Measurements from ENCODE around the gene MEGF8. TPM values are rescaled to one million over a fixed set of nuclear protein-coding genes. Genes with fewer than 3 reads are reported as not detected.

Gene MEGF8
- total and polyA plus RNA-seq, 10 of the 15 experiments (the other 5 are each of a cell fraction or from before 2014, with no cell fraction given): 0.43 to 12.8 (median 2.7) TPM

DNA sequence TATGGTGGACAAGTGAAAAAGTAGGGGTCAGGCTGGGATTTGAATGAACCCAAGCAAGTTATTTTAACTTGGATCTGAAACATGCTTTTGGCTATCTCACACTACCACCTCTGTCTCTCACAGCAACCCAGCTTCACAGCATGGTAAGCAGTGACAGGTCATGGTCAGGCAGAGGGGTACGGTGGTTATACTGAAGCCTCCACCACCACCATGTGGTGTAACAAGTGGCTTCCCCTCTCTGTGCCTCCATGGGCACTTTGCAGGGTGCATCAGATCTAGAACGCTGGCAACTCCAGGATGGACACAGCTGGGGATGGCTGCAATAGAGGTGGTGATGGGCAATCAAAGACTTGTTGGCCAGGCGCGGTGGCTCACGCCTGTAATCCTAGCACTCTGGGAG is 13.1 kb upstream of the MEGF8 start (continued):
- TF ChIP-seq PAX8 (IDR thresholded peaks at IDR 0.05) (no peak), SPI1 (IDR thresholded peaks at IDR 0.05; ENCODE audit: borderline replicate concordance, insufficient read depth, low read depth, low read length) (no peak)
- TF ChIP-seq, protein P1, sequence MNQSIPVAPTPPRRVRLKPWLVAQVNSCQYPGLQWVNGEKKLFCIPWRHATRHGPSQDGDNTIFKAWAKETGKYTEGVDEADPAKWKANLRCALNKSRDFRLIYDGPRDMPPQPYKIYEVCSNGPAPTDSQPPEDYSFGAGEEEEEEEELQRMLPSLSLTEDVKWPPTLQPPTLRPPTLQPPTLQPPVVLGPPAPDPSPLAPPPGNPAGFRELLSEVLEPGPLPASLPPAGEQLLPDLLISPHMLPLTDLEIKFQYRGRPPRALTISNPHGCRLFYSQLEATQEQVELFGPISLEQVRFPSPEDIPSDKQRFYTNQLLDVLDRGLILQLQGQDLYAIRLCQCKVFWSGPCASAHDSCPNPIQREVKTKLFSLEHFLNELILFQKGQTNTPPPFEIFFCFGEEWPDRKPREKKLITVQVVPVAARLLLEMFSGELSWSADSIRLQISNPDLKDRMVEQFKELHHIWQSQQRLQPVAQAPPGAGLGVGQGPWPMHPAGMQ (IDR thresholded peaks at IDR 0.05; ENCODE audit: borderline replicate concordance): no peak

DNA sequence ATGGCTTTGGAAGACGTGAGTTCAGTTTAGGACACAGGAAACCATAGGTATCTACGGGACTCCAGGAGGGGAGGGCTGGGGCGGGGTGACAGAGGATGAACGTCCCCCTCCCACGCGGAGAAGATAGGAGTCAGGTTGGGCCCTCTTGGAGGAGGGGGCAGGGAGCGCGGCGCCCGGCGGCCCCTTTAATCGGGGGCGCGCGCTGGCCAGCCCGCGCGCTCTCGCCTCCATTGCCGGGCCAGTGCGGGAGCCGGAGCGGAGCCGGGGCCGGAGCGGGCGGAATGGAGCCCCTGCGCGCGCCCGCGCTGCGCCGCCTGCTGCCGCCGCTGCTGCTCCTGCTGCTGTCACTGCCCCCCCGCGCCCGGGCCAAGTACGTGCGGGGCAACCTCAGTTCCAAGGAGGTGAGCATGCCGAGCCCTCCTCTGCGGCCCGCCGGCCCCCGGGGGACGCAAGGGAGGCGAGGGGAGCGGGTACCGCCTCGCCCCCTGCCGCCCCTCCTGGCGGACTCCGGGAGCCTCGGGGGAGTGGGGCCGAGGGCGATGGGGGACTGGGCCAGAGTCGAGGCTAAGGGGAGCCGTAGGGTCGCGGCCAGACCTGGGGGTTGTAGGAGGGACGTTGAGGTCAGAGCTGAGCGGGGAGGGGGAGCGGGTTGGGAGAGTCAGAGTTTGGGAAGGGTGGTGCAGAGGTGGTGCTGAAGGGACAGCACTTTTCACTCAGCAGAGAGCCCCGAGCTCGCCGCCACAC is 12.2 kb upstream of the MEGF8 start, which contains the start of gene TMEM145:
TMEM145 (plus strand) TSS at position 214 of the 744 bp plus-strand sequence; CDS start at position 282, 68 bp downstream.
- DNase-seq (ENCODE audit: low read depth, low spot score) (no peak), FAIRE-seq (no peak), ATAC-seq (peak; percentile 66)
- Histone ChIP-seq H4K20me1 (ENCODE audit: control insufficient read depth, insufficient read depth) (no peaks in the 10 kb centered on the region), H3K4me1 (ENCODE audit: control insufficient read depth, insufficient read depth, low read length) (peaks cover 9% of the 10 kb centered on the region), H3K9me3 (replicated peaks; ENCODE audit: control insufficient read depth, insufficient read depth, low read length) (no peaks in the 10 kb centered on the region), H3K9ac (ENCODE audit: control insufficient read depth, insufficient read depth, low read length) (no peak within 1 kb of the TSS), H3K27me3 (replicated peaks in 1 of 2; ENCODE audit: control insufficient read depth in 2 of 2, insufficient read depth in 2 of 2, low read length in 1 of 2) (peaks cover 4 to 9% of the 10 kb centered on the region in 2 experiments; a peak in 3 of 4 replicates), H2AFZ (ENCODE audit: control insufficient read depth, low read depth, low read length) (no peak within 1 kb of the TSS), H3K27ac (ENCODE audit: control insufficient read depth, insufficient read depth) (no peak within 1 kb of the TSS), H3K79me2 (ENCODE audit: control insufficient read depth, insufficient read depth, low read length) (no peaks in the 10 kb centered on the region), H3K4me2 (ENCODE audit: control insufficient read depth, insufficient read depth) (peak within 1 kb of the TSS; percentile 55; the same call in 1 of the 2 replicates), H3K36me3 (ENCODE audit: control insufficient read depth in 2 of 2, insufficient read depth in 2 of 2, low read length in 1 of 2) (no peaks in the 10 kb centered on the region), H3K4me3 (peak within 1 kb of the TSS; percentile 59)
- CTCF ChIA-PET: interaction anchor here (2.4 kb wide), 1 partner anchor 16 kb away, joined by 5 read pairs; no protein-coding TSS in a partner anchor
- WGBS (ENCODE audit: insufficient coverage, insufficient replicate concordance, low lambda C conversion rate, missing lambda C conversion rate): 2% methylated on average over 42 of the region's 67 CpGs
- RAD21 ChIA-PET (ENCODE audit: unreplicated experiment): no interaction called here
- SMC1A ChIA-PET (ENCODE audit: uncharacterized antibody, unreplicated experiment): no interaction called here
- intact Hi-C loops (cut with micrococcal nuclease; ENCODE audit: unreplicated experiment): no loop called here
- BruUV-seq (replicated peaks): no TSS peak
- in situ Hi-C loops (cut with MboI): no loop called here
- POLR2A ChIA-PET: no interaction called here
- TF ChIP-seq PAX5 (IDR thresholded peaks at IDR 0.05; ENCODE audit: borderline replicate concordance, low read depth, low read length) (peak; percentile 36; the same call in 1 of the 2 replicates), HDGF (IDR thresholded peaks at IDR 0.05) (no peak), RFX5 (IDR thresholded peaks at IDR 0.05; ENCODE audit: low read depth, low read length) (no peak), IRF4 (IDR thresholded peaks at IDR 0.05; ENCODE audit: low read depth, low read length) (no peak), IKZF1 (conservative IDR thresholded peaks at IDR 0.05) (peak; percentile 31), POLR2AphosphoS2 (IDR thresholded peaks at IDR 0.05; ENCODE audit: low read depth, low read length) (no peak), ZNF24 (IDR thresholded peaks at IDR 0.05) (no peak), YY1 (IDR thresholded peaks at IDR 0.05; ENCODE audit: low read depth, low read length) (peak; percentile 59; the same call in 1 of the 2 replicates), BHLHE40 (IDR thresholded peaks at IDR 0.05; ENCODE audit: borderline replicate concordance in 1 of 2, low read depth in 2 of 2, low read length in 1 of 2) (peak in 1 of 2 experiments; percentile 34; a peak in 1 of 4 replicates)
- TF ChIP-seq, protein P2, sequence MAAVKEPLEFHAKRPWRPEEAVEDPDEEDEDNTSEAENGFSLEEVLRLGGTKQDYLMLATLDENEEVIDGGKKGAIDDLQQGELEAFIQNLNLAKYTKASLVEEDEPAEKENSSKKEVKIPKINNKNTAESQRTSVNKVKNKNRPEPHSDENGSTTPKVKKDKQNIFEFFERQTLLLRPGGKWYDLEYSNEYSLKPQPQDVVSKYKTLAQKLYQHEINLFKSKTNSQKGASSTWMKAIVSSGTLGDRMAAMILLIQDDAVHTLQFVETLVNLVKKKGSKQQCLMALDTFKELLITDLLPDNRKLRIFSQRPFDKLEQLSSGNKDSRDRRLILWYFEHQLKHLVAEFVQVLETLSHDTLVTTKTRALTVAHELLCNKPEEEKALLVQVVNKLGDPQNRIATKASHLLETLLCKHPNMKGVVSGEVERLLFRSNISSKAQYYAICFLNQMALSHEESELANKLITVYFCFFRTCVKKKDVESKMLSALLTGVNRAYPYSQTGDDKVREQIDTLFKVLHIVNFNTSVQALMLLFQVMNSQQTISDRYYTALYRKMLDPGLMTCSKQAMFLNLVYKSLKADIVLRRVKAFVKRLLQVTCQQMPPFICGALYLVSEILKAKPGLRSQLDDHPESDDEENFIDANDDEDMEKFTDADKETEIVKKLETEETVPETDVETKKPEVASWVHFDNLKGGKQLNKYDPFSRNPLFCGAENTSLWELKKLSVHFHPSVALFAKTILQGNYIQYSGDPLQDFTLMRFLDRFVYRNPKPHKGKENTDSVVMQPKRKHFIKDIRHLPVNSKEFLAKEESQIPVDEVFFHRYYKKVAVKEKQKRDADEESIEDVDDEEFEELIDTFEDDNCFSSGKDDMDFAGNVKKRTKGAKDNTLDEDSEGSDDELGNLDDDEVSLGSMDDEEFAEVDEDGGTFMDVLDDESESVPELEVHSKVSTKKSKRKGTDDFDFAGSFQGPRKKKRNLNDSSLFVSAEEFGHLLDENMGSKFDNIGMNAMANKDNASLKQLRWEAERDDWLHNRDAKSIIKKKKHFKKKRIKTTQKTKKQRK (IDR thresholded peaks at IDR 0.05; ENCODE audit: low read depth, low read length): no peak
- TF ChIP-seq, protein P3, sequence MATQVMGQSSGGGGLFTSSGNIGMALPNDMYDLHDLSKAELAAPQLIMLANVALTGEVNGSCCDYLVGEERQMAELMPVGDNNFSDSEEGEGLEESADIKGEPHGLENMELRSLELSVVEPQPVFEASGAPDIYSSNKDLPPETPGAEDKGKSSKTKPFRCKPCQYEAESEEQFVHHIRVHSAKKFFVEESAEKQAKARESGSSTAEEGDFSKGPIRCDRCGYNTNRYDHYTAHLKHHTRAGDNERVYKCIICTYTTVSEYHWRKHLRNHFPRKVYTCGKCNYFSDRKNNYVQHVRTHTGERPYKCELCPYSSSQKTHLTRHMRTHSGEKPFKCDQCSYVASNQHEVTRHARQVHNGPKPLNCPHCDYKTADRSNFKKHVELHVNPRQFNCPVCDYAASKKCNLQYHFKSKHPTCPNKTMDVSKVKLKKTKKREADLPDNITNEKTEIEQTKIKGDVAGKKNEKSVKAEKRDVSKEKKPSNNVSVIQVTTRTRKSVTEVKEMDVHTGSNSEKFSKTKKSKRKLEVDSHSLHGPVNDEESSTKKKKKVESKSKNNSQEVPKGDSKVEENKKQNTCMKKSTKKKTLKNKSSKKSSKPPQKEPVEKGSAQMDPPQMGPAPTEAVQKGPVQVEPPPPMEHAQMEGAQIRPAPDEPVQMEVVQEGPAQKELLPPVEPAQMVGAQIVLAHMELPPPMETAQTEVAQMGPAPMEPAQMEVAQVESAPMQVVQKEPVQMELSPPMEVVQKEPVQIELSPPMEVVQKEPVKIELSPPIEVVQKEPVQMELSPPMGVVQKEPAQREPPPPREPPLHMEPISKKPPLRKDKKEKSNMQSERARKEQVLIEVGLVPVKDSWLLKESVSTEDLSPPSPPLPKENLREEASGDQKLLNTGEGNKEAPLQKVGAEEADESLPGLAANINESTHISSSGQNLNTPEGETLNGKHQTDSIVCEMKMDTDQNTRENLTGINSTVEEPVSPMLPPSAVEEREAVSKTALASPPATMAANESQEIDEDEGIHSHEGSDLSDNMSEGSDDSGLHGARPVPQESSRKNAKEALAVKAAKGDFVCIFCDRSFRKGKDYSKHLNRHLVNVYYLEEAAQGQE (IDR thresholded peaks at IDR 0.05; ENCODE audit: low read depth, low read length): peak; percentile 83

Data from GM12878 (cell line).